GM12878 (cell line): ENCODE data around the gene ADAT3. TPM values are rescaled to one million over a fixed set of nuclear protein-coding genes. Genes with fewer than 3 reads are reported as not detected.
A peak's percentile ranks its signal among the peaks of the same experiment; 100 is the strongest.

ENCODE experiments used
- ATF7 ChIP-seq: fragments of 450-650 bp; IDR thresholded peaks from 2 replicates; pipeline ENCODE4 v1.6.1; 2016; ENCODE audit warnings: low read depth, mild to moderate bottlenecking
- CUX1 ChIP-seq: IDR thresholded peaks from 2 replicates; pipeline ENCODE4 v1.6.1; 2012; ENCODE audit warnings: improper control_type of control experiment, low read depth, low read length; ENCODE audit not compliant: insufficient replicate concordance
- E2F8 ChIP-seq: fragments of 450-650 bp; IDR thresholded peaks from 2 replicates; pipeline ENCODE4 v1.6.1; 2018; ENCODE audit warnings: mild to moderate bottlenecking, low read depth, moderate library complexity; ENCODE audit not compliant: partially characterized antibody
- ELK1 ChIP-seq: IDR thresholded peaks from 2 replicates; pipeline ENCODE4 v1.6.1; 2012; ENCODE audit warnings: low read depth, low read length, improper control_type of control experiment
- PRDM15 ChIP-seq: fragments of 450-650 bp; formaldehyde crosslinking; IDR thresholded peaks from 2 replicates; pipeline ENCODE4 v1.4.0; 2020; ENCODE audit warnings: mild to moderate bottlenecking, moderate library complexity
- SKIL ChIP-seq: fragments of 450-650 bp; IDR thresholded peaks from 2 replicates; pipeline ENCODE4 v1.6.1; 2017; ENCODE audit warnings: mild to moderate bottlenecking, low read depth, inconsistent platforms; ENCODE audit not compliant: poor library complexity, severe bottlenecking
- ZBTB11 ChIP-seq: fragments of 450-650 bp; formaldehyde crosslinking; IDR thresholded peaks from 2 replicates; pipeline ENCODE4 v1.5.0; 2022; ENCODE audit warnings: mild to moderate bottlenecking, missing genetic modification characterization
- polyA plus RNA-seq, 11 experiments: library from polyadenylated mRNA; depleted of rRNA in 4 of 11; unstranded in 6 of 11; stranded (reverse) in 5 of 11; fragments of >200 nt; fragmentation: Nextera tagmentation in 4 of 11; fragmentation: Illumina TruSeq in 1 of 11; extraction: Ambion mirVana in 4 of 11; extraction: Trizol in 1 of 11; gene quantifications; 1 replicate in 1 of 11; 2 replicates in 10 of 11; pipeline versions ENCODE4 v1.2.1 to v1.2.3, GENCODE V29; 2011 to 2016; ENCODE audit warnings: inconsistent platforms in 2 of 11, missing spikeins in 2 of 11, low read depth in 1 of 11
- total RNA-seq, 4 experiments: library from RNA; depleted of rRNA in 3 of 4; stranded (reverse); fragments of >200 nt in 3 of 4; fragmentation: Illumina TruSeq in 1 of 4; extraction: Trizol in 1 of 4; gene quantifications; 2 replicates each; pipeline versions ENCODE4 v1.2.1 to v1.2.3, GENCODE V29; 2013 to 2021

ADAT3 gene
- total and polyA plus RNA-seq, 10 of the 15 experiments (the other 5 are each of a cell fraction or from before 2014, with no cell fraction given): 0.27 to 11.8 (median 7.7) TPM; not detected in 3

GRCh38 chr19:1942078-1942933, 37.1 kb downstream of the ADAT3 start (continued):
- no peak for TF ChIP-seq PRDM15
- TF ChIP-seq ATF7: 0 out of 2 replicates have a peak, but pooled peaks have one; percentile 23
- no peak for TF ChIP-seq E2F8
- peak; percentile 14; the same call in 1 of the 2 replicates for TF ChIP-seq ELK1
- no peak for TF ChIP-seq ZBTB11 (CRISPR knock-in tag)
- TF ChIP-seq SKIL: peak; percentile 21
- TF ChIP-seq CUX1: no peak
